GM21619 (cell line): ENCODE results near the gene TSPAN18.

Source experiments
- ATAC-seq: cut with Tn5 transposase; IDR thresholded peaks from one replicate; pipeline ENCODE4 v1.9.1; 2021; ENCODE audit not compliant: unreplicated experiment

Gene TSPAN18, protein sequence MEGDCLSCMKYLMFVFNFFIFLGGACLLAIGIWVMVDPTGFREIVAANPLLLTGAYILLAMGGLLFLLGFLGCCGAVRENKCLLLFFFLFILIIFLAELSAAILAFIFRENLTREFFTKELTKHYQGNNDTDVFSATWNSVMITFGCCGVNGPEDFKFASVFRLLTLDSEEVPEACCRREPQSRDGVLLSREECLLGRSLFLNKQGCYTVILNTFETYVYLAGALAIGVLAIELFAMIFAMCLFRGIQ

DNA sequence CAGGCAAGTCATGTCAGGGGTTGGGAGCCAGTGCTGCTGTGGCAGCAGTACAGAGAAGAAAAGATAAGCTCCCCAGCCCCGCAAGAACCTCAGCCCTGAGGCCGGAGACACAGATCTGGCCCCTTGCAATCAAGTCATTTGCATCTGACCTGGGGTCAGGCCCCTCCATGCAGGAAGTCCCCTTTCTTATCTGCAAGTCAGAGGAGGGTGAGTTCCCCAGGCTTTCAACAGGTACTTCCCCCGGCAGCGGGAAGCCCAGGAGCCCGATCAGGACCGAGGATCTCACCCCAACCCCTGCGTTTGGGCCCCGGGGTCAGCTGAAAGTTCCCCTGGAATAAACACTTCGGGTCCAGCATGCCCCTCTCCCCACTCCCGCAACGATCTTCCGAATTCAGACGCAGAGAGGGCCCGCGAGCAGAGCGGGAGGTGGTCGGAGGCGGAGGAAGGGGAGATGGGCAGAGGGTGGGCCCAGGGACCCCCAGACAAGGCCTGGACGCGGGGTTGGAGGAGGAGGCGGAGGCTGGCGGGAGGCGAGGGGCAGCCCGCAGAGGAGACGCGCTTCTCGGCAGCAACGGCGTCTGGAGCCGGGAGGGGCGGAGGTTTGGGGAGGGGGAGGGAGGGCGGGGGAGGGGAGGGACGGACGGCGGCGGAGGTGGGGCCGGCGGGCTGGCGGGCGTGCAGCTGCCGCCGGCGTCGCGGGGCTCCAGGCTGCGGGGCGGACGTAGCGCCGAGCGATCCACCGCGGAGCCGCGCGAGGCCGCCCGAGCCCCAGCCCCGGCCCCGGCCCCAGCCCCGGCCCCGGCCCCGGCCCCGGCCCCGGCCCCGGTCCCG is at the start of gene TSPAN18:
Gene TSPAN18 (plus strand): TSS at position 680 of the 831 bp plus-strand sequence. CDS start 179,455 bp downstream, outside the sequence.
- ATAC-seq = peak; percentile 74

DNA sequence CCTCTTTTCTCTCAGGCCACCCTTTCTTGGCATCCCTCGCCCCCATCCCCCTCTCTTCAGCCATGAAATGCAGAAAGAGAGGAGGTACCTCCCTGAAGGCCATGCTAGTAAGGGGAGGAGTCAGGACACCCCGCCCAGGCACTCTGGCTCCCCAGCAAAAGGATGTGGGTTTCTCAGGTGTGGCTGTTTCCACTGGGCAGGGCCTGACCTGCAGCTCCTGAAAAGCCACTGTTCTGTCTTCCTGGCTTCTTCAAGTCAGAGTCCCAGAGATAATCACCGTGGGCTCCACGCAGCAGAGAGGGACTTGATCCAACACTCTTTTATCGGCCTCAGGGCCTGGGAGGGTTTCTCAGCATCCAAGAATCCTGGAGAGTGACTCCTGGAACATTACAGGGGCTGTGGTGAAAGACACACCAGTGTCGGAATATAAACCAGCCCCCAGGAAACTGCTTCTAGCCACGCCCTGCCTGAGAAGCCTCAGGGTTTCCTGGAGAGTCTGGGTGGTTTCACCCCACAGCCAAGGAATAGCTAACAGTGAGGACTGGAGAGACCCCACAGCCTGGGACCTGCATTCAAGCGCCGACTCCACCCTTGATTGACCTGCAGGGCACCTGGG is 45.7 kb upstream of the TSPAN18 start:
- ATAC-seq = no peak

DNA sequence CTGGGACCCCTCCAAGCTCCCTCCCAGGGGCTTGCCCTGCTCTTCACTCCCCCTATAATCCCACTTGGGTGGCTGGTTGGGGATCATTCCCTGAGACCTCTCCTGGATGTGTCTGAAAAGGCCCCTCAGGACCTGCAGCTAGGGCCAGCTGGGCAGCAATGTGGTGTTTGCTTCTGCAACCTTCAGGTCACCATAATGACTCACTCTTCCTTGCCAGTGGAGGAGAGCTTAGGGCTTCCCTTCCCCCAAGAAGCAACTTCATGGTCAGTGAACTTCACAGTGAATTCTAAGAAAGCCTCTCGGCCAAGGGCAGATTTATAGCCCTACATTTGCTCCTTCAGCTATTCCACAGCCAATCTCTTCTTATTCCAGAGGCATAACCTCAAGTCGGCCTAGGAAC is 45.1 kb upstream of the TSPAN18 start:
- no peak for ATAC-seq

GRCh38 chr11:44684859-44685281 is 41.9 kb upstream of the TSPAN18 start:
- ATAC-seq = no peak

GRCh38 chr11:44687388-44687787 is 39.4 kb upstream of the TSPAN18 start:
- ATAC-seq = no peak

DNA sequence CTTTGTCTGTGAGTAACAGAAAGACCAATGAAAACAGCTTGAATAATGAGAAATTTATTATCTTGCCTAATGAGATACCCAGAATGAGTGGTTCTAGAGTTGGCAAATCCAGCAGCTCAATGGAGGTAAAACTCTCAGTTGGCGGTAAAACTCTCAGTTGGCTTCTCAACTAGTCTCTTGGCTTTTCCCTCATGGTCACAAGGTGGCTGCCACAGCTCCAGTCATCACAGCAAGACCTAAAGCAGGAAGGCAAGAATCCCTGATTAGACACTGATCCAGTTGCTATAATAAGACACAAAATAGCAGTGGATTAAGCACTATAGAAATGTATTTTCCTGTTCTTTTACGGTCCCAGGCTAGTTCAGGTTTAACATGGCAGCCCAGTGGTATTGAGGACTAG is 37.5 kb upstream of the TSPAN18 start:
- no peak for ATAC-seq

DNA sequence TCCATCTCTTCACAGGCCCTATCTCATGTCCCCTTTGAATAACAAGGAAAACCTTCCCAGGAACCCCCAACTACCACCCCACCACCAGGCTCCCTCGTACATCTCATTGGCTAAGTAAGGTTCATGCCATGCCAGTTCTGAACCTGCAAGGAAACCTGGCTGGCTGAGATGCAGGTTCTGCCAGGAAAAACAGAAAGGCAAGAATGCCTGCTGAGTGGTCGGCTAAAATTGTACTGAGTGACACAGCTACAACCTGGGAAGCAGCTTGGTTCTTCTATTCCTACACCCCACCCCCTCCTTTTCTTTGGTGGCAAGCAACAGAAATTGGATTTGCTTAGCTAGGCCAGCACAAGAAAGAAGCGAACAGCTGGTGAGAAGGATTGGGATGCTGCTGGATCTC is 36.1 kb upstream of the TSPAN18 start:
- ATAC-seq = no peak

DNA sequence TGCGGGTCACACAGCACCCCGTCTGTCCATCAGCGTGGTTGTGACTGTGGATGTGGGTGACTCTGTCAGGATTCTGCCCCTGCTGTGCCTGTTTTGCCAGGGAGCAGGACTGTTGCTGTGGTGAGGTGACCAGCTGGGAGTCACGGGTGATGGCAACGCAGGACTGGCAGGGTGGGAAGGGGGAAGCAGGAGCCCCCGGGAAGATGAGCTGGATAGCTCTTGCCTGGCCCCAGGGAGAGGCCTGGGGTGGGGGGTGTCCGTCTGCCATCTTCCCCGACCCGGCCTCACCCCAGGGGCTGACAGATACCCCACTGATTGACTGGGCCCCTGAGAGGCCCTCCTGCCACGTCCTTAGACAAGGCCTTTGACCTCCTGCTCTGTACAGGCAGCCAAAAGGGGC is 34.3 kb upstream of the TSPAN18 start:
- no peak for ATAC-seq

DNA sequence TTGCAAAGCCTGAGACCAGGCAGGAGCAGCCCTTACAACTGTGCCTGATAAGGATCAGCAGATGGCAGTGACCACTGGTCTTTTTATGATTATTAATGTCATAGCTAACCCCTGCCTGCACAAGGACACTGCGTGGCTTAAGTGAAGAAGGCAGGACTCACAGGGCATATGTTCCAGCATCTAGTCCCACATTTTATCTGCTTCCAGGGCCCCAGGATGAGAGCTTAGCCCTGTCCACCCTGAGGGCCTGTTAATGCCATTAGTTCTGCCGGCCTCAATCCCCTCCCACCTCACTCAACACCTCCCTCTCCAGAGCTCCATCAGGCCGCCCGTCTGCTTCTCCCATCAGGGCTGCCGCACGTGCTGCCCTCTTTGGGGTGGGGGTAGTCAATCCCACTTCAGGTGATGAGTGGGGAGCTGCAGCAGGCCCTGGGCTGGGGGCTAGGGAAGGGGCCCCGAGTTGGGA is 33.1 kb upstream of the TSPAN18 start:
- ATAC-seq = no peak

DNA sequence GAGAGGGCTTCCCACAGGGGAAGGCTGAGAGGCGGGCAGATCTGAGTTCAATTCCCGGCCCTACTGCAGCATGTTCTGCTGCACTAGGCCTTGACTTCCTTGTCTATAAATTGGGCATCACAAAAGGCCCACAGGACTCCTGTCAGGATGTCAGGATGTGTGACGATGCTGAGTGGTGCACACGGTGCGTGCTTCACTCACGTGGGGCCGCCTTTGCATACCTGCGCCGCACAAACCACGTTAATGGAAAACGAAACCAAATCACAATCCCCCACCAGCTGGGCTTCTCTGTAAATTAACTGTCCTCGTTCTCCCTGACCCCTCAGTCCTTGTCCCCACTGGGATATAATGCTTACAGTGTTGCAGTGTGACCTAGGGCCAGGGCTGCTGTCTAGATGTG is 32.3 kb upstream of the TSPAN18 start:
- ATAC-seq = no peak

GRCh38 chr11:44695169-44695833 is 31.5 kb upstream of the TSPAN18 start:
- no peak for ATAC-seq

DNA sequence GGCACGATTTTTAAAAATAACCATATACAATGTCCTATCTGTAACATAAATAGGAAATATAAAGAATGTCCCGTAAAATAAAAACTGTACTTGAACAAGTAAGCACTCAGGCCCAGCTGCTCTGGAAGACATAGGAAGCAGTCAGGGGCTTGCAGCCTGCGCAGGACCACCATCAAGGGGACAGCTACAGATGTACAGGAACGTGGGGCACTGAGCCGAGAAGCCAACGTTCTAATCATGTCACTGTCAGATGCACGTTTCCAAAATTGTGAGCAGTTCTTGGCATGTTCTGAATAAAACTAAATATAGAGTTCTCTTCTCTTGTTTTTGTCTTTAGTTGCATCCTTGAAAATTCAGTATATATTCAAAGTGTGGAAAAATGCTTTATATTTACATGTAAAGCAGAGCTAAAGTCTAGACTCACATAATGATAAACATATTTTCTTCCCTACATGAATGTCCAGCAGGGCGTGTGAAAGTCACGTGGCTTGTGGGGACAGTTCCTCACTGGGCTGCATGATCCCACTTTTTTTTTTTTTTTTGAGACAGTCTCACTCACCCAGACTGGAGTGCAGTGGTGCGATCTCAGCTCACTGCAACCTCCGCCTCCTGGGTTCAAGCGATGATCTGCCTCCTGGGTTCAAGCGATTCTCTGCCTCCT is 28.4 kb upstream of the TSPAN18 start:
- ATAC-seq = no peak

GRCh38 chr11:44699497-44700408 is 27.0 kb upstream of the TSPAN18 start:
- no peak for ATAC-seq

- no peak for ATAC-seq
These were observed 25.5 kb upstream of the TSPAN18 start for GRCh38 chr11:44701276-44701675.

GRCh38 chr11:44702889-44703288 is 23.9 kb upstream of the TSPAN18 start:
- ATAC-seq = no peak

DNA sequence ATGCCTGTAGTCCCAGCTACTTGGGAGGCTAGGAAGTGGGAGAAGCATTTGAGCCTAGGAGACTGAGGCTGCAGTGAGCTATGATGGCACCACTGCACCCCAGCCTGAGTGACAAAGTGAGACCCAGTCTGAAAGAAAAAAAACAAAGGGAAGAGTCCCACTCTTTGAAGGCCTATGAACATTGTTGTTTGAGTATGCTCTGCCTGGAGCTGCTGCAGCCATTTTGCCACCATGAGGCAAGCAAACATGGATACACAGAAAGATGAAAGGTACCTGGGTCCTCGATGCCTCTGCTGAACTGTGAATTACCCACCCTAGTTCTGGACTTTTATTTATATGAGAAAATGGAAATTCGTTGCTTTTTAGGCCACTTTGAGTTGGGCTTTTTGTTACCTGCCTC is 19.7 kb upstream of the TSPAN18 start:
- no peak for ATAC-seq

DNA sequence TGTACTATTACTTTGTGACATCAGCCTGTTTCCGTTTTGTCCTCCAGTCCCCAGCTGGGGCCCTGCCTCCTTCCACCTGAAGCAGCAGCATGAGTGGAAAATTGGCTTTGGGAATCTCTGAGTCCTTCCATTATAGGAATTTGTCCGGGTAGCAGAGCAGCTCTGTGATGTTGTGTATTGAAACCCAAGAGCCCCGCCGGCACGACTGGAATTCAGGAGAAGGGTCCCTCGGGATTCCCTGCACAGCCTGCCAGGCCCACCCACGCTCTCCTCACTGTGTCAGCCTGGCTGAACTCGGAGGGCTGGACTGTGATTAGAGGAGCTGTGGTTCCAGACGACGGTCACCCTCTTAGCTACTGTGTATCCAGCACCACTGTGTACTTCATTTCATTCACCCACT is 18.8 kb upstream of the TSPAN18 start:
- ATAC-seq = no peak

GRCh38 chr11:44708523-44709280 is 18.1 kb upstream of the TSPAN18 start:
- no peak for ATAC-seq

DNA sequence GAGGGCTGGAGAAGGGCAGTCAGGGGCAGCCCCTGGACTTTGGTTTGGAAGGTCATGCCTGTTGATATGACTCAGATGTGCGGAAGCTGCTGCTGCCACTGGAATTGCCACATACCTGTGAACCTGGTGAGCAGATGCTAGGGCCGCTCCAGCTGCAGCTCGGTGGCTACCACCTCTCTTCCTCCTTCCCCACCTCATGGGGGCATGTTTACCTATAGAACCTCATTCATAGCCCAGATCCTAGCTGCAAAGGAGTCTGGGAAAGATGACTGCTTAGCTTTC is 17.5 kb upstream of the TSPAN18 start:
- ATAC-seq = no peak
